ENCODE data around the gene VPS33B. TPM values are rescaled to one million over a fixed set of nuclear protein-coding genes. Genes with fewer than 3 reads are reported as not detected.

Gene VPS33B
- total RNA-seq, 4 donors from 2014 or later, result 4.7 to 12.4 (median 8.0) TPM

DNA sequence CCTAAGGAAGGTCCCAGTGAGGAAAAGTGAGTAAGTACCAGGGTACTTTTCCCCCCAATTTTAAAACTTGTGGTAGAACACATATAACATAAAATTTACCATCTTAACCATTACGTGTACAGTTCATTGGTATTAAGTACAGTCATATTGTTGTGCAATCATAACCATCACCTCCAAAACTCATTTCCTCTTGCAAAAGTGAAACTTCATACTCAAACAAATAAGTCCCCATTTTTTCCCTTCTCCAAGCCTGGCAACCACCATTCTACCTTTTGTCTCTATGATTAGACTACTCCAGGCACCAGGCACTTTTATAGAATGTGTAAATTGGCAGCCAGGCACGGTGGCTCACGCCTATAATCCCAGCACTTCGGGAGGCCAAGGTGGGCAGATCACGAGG is 40.3 kb downstream of the VPS33B start:
- DNase-seq (ENCODE audit: low spot score), result no peak
- no peak for ATAC-seq (ENCODE audit: low FRiP score)
- TF ChIP-seq, protein P1, sequence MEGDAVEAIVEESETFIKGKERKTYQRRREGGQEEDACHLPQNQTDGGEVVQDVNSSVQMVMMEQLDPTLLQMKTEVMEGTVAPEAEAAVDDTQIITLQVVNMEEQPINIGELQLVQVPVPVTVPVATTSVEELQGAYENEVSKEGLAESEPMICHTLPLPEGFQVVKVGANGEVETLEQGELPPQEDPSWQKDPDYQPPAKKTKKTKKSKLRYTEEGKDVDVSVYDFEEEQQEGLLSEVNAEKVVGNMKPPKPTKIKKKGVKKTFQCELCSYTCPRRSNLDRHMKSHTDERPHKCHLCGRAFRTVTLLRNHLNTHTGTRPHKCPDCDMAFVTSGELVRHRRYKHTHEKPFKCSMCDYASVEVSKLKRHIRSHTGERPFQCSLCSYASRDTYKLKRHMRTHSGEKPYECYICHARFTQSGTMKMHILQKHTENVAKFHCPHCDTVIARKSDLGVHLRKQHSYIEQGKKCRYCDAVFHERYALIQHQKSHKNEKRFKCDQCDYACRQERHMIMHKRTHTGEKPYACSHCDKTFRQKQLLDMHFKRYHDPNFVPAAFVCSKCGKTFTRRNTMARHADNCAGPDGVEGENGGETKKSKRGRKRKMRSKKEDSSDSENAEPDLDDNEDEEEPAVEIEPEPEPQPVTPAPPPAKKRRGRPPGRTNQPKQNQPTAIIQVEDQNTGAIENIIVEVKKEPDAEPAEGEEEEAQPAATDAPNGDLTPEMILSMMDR (IDR thresholded peaks at IDR 0.05), result no peak

DNA sequence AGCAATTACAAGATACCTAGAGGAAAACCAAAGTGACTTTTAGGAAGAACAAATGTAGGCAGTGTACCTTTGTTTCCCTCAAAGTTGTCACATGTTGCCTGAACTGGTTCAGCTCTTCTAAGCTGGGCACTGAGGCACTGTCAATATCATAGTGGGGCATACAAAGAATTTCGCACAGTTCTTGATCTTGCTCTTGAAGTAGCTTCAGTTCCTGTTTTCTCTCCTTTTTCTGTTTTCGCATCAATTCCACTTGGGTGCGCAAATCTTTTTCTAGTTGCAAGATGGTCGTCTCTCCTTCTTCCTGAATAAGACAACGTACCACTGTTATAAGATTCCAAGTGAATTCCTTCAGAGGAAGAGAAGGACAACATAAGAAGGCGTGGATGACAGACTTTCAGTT is 40.7 kb downstream of the VPS33B start:
- ATAC-seq (ENCODE audit: low FRiP score) (no peak), DNase-seq (ENCODE audit: low spot score) (no peak)
- TF ChIP-seq, protein P1 (IDR thresholded peaks at IDR 0.05), result no peak

DNA sequence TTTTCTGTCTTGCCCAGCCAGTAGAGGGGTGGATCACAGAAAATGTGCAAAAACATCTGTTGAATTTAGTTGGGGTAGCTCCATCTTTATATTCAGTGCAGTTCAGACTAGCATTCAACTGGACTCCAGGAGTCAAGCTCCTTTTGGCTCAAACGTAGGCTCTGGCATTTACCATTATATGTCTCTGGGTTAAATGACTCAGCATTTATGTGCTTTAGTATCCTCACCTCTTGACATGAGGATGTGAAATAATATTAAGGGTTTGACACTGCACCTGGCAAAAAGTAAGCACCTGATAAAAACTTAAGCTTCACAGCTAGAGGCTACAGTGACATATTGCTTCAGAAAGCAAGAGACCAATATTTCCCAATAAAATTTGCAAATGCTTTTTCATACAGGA is 42.8 kb downstream of the VPS33B start:
- ATAC-seq (ENCODE audit: low FRiP score) (no peak), DNase-seq (ENCODE audit: low spot score) (no peak)
- TF ChIP-seq, protein P1 (IDR thresholded peaks at IDR 0.05), result no peak

DNA sequence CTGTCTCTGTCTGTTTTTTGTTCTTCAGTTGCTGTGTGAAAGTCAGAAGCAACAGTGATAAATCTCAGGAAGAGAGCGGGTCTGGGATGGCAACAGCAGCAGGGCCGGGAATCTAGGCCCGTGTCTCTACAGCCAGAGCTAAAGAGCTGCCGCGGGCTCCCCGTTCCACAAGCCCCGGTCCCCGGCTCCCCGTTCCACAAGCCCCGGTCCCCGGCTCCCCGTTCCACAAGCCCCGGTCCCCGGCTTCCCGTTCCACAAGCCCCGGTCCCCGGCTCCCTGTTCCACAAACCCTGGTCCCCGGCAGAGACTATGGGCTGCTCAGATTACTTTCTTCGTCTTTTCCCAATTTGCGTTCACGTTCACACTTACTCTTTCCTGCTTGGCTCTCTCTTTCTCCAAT is 48.2 kb downstream of the VPS33B start:
- no peak for ATAC-seq (ENCODE audit: low FRiP score)
- TF ChIP-seq, protein P1 (IDR thresholded peaks at IDR 0.05), result no peak
- DNase-seq (ENCODE audit: low spot score), result no peak

DNA sequence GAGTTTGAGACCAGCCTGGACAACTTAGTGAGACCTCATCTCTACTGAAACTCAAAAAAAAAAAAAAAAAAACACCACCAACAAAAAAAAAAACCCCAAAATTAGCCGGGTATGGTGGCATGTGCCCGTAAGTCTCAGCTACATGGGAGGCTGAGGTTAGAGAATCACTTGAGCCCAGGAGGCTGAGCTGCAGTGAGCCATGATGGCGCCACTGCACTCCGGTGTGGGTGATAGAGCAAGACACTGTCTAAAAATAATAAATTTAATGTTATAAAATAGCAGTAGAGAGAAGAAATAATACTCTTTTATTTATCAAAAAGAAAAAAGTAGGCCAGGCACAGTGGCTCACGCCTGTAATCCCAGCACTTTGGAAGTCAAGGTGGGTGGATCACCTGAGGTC is 50.3 kb downstream of the VPS33B start:
- TF ChIP-seq, protein P1 (IDR thresholded peaks at IDR 0.05), result no peak

DNA sequence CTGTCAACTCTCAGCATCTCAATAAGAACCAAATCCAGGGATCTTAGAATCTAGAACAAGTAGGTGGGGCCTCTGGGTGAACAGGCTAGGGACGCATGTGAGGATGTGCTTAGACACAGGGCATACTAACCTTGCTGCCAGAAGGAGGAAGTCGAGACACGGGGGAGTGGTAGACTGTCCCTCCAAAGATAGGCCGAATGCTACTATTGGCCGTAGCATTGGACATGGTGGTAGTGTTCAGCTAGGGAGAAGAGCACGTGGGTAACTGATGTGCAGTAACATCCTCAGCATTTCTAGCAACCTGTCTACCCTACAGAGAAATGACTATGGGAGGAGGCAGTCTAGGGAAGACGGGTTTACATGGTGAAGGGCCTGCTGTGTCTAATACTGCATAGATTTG is 52.1 kb downstream of the VPS33B start:
- DNase-seq (ENCODE audit: low spot score), result no peak
- no peak for ATAC-seq (ENCODE audit: low FRiP score)
- TF ChIP-seq, protein P1 (IDR thresholded peaks at IDR 0.05), result no peak

More for the DNA sequence above, 50.3 kb downstream of the VPS33B start:
- DNase-seq (ENCODE audit: low spot score) (no peak), ATAC-seq (ENCODE audit: low FRiP score) (no peak)

DNA sequence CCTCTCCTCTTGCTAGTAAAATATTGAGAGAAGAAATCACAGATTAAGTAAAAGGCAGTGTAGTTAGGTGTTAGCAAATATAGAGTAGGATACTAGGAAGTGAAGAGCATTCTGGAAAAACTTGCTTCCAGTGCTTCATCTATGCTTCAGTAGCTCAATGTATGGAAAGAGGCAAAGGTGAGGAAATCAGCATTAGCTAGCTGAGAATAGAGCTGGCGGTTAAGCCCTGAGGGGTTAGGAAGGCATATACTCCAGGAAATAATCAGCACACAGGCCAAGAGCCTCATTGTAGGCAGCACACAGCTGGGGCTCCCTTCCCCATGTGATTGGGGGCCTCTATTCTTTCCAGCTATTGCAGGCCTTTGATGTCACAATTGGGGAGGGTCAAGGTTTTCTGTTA is 54.0 kb downstream of the VPS33B start:
- ATAC-seq (ENCODE audit: low FRiP score) (no peak), DNase-seq (ENCODE audit: low spot score) (no peak)
- TF ChIP-seq, protein P1 (IDR thresholded peaks at IDR 0.05), result no peak
